T-helper 2 cell (primary cell): ENCODE data around the gene ALPG.
A peak's percentile ranks its signal among the peaks of the same experiment; 100 is the strongest.
"Not testable (repeated sequence)": the region's sequence is repeated elsewhere in the genome, so short reads cannot be mapped to it uniquely, and the experiment has no call there.

Experiments
- DNase-seq, 5 experiments: peaks; one replicate each; pipeline versions ENCODE4 v3.0.0 to v3.0.0-alpha.2; 2012 to 2022
- total RNA-seq, 2 donors: gene quantifications; one replicate each; lab custom pipeline; 2026; lab: John Stamatoyannopoulos, UW

Gene ALPG
- total RNA-seq: 0 reads per million in 2 donors

DNA sequence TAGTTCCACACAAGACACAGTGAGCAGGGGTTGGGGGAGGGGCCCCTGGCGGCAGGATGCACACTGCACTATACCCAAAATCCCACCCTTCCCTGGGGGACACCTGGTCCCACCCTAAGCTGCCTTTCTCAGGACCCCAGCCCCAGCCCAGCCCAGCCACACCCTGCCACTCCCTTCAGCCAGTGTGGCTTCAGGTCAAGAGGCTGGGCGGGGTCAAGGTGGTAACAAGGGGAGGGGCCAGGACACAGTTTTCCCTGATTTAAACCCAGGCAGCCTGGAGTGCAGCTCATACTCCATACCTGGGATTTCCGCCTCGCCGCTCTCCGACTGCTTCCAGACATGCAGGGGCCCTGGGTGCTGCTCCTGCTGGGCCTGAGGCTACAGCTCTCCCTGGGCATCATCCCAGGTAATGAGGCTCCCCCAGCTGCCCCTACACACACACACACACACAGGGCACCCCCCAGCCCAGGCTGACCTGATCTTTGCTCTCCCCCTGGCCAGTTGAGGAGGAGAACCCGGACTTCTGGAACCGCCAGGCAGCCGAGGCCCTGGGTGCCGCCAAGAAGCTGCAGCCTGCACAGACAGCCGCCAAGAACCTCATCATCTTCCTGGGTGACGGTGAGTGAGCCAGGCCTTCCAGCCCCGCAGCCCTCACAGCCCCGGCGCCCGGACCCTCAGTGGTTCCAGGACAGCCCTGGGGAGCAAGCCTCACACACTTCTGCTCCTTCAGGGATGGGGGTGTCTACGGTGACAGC lies at the start of gene ALPG:
Gene ALPG, plus strand, starts transcription at position 289 of the 755 bp plus-strand sequence. Its CDS starts 51 bp downstream, at position 340.
- DNase-seq: no peak

DNA sequence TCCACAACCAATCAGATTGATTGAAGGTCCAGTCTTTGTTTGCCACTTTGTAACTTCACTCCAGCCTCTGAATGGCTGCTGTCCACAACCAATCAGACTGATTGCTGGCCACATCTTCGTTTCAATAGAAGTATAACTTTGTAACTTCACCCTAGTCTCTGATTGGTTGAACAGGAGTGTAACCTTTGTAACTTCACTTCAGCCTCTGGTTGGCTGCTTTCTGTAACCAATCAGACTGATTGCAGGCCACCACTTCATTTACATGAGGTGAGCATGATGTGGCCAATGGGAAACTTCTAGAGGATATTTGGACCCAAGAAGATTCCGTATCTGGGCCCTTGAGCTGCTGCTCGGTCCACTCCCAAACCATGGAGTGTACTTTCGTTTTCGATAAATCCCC lies 45.0 kb upstream of the ALPG start:
- DNase-seq: peak in 1 of 5 experiments; percentile 63

DNA sequence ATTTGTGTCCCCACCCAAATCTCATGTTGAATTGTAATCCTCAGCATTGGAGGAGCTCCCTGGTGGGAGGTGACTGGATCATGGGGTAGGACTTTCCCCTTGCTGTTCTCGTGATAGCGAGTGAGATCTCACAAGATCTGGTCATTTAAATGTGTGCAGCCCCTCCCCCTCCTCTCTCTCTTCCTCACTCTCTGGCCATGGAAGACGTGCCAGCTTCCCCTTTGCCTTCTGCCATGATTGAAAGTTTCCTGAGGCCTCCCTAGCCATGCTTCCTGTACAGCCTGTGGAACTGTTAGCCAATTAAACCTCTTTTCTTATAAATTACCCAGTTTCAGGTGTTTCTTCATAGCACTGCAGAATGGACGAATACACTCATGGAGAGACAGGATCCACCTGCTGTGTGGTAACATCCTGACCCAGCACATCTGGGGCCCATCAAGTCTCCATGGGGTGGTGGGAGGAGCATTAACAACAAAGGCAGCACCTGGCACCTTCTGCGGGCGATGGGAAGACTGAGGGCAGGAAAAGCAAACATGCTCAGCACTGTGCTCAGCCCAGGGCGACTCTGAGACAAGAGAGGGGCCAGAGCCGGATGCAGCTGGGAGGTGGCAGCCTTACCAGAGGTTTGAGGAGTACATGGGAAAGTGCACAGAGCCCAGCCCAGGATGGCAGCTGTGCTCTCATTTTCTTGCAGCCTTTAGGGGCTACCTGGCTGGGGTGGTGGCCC lies 44.3 kb upstream of the ALPG start:
- DNase-seq: no peak

DNA sequence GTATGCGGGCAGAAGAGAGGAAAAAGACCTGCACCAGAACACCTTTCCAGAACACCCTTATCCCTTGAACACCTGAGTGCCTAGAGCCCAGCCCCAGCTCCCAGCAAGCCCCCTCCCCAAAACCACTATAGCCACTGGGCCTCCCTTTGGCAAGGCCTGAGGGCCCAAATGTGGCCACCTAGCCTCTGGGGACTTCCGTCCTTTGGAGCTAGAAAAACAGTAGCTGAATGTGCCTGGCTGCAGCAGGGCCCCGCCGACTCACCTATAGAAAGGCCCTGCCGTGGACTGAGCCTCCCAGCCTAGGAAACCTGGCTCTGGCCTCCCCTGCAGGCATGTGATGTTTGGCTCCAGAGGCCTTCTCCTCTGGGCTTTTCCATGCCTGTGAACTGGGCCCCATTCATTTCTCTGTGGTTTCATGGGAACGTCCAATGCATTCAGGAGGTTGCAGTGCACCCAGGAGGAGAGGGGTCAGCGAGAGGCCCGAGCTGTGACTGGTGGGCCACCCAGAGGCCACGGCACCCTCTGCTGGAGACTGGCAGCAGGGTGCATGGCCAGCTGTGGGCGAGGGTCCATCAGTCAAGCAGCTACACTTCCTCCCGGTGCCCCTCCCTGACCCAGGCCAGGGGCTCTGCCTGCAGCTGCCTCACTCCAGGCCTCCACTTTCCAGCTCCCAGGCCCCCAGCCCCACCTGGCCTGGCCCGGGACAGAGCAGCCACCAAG lies 43.4 kb upstream of the ALPG start:
- not testable (repeated sequence) for DNase-seq

DNA sequence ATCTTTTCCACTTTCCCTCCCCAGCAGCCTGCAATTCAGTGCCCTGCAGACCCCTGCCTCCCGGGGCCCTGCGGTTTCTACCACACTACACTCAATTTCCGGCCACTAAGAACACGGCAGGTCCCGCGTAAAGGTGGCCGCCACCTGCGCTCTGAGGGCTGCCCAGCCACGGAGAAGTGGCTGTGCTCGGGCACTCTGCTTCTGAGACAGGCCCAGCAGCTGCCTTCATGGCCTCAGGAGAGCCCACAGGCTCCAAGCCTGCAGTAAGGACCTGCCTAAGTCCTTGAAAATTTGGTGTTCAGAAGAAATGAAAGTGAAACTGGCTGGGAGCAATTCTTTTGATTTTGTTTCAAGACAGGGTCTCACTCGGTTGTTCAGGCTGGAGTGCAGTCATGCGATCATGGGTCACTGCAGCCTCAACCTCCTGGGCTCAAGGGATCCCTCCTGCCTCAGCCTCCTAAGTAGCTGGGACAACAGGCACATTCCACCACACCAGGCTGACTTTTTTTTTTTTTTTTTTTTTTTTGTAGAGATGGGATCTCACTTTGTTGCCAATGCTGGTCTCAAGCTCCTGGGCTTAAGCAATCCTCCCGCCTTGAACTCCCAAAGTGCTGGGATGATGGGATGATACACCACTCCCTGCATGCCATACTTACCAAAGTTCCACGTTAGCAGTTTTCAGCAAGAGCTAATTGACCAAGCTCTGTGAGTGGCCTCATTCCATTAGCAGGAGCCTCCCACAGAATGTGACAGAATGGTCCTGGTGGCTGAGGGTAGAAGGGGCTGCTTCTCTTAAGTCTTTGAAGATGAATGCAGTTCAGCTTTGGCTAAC lies 42.6 kb upstream of the ALPG start:
- peak in 1 of 5 experiments; percentile 70 for DNase-seq

DNA sequence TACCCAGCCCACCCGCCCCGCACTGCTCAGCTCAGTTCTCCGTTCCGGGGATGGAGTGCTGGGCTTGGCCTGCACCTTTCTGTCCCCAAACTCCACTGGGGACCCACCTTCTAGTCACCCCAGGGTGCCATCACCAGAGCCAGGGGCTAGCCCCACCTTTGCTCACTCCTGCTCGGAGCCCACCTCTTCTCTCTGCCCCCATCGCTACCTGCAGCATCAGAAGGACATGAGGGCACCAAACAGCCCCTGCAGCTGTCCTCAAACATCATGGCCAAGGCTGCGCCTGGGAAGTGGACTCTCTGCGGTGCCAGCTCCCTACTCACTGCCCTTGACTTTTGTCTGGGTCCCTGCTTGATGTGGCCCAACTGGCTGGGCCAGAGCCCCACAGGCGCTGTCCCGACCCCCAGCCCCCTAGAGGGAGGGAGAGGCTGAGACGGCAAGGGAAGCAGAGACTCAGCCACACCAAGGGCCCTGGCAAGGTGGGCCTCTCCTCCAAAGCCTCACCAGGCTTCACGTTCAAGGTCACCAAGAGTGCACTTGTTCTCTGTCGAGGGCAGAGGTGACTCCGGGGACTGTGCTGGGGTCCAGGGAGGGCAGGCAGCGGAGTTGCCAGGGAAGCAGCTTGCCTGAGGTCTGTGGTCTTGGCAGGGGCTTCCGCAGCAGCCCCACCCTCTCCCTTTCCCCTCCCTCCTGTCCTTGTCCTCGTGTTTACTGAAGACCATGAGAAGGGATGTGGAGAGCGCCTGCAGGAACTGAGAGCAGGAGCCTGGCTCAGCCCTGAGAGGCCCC lies 41.6 kb upstream of the ALPG start:
- DNase-seq: not testable (repeated sequence)

DNA sequence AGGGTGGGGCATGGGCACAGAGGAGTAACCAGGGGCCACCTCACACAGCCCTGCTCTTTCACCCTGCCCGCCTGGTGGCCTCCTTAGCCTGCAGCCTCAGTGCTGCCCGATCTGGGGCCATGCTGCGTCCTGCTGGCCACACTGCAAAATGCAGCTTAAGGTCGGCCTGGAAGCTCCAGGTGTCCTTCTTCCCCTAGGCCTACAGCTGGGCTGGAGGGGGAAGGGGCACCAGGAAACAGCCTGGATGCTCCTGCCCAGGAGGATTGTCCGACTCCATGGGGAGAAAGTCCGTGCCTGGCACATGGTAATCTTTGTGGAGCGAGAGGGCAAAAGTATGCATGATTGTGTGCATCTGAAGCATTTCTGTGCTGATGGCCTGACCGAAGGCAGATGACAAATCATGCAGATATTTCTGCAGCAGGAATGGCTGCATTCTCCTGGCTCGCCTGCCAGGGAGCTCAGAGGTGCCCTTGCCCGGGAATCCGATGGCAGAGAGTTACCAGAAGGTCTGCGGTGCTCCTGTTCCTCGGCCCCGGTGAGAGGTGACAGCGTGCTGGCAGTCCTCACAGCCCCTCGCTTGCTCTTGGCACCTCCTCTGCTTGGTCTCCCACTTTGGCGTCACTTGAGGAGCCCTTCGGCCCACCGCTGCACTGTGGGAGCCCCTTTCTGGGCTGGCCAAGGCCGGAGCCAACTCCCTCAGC lies 40.9 kb upstream of the ALPG start:
- DNase-seq: peak in 1 of 5 experiments; percentile 32

DNA sequence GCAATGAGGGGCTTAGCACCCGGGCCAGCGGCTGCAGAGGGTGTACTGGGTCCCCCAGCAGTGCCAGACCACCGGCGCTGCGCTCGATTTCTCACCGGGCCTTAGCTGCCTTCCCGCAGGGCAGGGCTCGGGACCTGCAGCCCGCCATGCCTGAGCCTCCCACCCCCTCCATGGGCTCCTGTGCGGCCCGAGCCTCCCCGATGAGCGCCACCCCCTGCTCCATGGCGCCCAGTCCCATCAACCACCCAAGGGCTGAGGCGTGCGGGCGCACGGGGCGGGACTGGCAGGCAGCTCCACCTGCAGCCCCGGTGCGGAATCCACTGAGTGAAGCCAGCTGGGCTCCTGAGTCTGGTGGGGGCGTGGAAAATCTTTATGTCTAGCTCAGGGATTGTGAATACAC lies 40.2 kb upstream of the ALPG start:
- DNase-seq: not testable (repeated sequence)

DNA sequence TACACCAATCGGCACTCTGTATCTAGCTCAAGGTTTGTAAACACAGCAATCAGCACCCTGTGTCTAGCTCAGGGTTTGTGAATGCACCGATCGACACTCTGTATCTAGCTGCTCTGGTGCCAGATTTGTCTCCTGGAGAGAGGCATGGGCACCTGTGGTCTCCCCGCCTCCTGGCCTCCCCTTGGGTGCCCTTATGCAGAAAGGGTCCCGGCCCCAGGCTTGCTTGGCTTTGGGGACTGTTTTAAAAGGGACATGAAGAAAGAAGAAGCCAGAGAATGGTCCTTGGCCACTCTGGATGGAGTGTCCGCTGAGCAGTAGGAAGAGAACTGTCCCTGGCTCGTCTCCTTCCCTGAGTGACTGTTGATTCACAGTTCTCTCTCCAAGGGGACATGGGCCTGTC lies 39.6 kb upstream of the ALPG start:
- no peak for DNase-seq

DNA sequence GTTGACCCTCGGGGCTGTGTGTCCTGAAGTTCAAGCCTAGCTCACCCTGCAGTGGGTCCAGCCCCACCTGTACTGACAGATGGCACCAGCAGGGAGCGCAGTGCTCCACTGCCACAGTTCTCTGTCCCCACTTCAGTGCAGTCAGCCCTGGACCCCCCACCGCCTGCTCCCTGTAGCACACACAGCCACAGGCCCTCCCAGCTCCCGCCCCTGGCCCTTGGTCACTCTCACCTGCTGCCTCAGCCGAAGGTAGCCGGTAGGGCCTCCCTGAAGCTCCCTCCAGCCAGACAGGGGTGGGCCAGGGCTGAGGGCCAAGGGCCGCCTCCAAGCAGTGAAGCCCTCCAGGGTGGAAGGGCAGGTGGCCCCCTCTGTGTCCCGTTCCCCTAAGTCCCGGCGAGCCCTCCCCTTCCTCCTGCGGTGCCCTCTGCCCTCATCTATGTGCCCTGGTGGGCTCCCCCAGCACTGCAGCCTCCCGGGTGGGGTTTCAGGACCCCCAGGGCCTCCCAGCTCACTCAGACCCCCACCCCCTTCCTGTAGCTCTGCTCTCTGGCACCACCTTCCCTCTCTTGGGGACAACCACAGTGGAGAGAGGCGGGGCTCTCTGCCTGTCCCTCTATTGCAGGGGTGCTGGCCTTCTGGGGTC lies 38.9 kb upstream of the ALPG start:
- no peak for DNase-seq

DNA sequence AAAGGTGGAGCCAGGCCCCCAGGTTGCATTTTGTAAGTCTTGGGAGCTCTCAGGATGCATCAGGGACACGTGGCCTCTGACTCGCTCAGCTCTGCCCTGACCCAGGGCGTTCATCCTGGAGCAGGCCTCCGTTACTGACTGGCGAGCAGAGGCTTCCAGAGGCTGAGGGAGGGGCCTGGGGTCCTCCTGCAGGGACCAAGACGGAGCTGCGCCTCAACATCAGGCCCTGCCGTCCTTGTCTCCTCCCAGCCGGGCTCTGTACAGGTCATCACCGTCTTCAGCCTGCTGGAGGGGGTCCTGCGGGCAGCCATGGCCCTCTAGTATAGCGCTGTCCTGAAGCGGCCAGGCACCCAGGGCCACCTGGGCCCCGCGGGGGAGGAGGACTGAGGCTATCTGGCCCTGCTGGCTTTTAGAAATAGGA lies 38.3 kb upstream of the ALPG start:
- no peak for DNase-seq

DNA sequence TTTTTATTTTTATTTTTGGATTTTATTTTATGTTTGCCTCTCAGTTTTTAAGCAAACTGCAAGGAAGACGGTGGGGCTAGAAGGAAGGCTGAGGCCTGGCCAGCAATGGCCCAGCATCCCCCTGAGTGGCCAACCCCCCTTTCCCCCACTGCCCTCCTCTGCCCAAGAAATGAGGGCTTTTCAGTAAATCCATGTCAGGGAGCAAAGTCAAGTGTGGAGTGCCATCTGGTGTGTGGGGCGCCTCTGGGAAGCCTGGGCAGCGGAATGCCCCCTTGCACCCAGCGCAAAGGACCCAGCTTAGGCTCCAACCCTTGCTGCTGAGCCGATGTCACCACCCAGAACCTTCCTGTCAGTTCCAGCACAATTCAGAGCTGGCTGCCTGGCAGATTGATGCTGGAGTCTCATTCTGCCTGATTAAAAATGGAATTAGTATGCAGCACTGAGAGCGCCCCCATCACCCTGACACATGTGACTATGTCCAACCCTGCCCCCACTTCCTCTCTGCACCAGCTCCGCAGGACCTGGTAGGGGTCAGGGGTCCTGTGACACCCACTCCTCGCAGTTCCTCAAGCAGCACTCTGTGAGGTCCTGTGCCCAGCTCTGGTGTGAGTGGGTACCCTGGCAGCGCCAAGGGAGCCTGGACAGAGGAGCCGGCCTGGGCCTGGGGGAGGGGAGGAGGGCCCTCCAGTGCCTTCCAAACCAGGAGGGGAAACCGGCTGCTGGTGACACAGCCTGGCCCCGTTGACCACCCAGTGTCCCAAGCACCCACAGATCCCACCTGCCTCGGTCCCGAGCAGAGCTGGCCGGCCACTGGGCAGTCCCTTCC lies 37.3 kb upstream of the ALPG start:
- no peak for DNase-seq

DNA sequence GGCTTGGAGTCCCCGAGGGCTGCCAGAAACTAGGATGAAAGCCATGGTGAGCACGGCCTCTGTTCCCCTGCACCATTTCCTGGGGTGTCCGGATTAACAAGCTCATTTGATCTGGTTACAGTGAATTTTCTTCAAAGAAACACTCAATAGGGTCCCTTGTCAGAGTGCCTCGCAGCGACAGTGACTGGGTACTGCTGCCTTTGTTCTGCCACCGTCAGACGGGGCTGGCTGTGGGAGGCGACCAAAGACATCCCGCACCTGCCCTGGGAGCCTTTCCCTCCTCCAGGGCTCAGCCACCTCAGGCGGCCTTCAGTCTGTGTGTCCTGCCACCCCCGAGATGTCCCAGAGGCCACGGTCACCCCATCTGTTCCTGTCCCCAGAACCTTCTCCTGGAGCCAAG lies 36.6 kb upstream of the ALPG start:
- DNase-seq: not testable (repeated sequence)

DNA sequence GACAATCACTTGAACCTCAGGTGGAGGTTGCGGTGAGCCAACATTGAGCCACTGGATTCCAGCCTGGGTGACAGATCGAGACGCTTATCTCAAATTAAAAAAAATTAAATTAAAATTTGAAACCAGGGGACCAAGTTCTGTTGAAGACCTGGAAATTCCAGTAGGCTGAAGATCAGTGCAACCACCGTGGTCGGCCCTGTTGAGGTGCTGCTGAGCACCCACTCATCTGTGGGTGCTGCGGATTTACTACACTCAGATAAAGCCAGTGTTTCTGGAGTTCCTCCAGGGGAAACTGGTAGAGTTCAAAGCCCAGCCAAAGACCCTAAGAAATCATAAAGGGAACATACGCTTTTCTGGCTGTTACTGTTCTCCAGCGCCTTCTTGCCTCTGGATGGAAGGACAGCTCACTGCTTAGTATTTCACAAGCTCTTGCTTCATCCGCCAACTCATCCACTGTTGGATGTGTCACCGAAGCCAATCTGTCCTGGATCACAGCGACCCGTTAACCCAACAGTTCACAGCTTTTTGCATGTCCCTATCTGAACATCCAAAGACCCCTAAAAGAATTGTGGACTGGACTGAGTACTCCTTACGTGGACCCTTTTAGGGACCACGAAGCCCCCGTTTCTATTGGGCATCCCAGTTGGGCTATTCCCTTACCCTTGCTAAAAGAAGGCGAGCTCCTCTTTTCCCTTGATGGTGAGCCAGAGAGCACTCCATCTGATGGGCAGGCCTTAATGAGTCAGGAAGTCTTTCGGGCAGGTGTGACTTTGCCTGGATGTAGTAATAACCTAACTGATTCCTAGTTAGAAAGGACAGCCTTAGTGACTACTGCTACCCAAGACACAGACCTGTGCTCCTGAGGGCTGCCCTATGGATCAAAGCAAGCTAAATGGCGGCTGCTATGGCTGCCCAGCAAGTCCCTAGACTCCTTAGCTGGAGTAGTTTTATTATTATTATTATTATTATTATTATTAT lies 34.1 kb upstream of the ALPG start:
- no peak for DNase-seq

DNA sequence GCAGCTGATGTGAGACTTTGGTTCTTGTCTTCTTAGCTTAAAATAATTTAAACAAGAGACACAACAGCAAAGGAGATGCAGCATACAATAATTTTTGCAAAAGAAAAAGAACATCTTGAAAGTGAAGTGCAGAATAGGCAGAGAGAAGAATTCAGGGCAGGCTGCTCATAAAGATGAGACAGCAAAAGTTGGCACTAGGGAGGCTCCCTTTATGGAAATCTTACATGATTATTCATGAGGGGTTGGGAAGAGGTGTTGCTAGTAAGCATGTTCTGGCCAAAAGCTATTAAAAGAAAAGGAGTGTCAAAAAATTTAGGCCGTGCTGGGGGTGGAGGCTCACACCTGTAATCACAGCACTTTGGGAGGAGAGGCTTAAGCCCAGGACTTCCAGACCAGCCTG lies 32.3 kb upstream of the ALPG start:
- DNase-seq: no peak

DNA sequence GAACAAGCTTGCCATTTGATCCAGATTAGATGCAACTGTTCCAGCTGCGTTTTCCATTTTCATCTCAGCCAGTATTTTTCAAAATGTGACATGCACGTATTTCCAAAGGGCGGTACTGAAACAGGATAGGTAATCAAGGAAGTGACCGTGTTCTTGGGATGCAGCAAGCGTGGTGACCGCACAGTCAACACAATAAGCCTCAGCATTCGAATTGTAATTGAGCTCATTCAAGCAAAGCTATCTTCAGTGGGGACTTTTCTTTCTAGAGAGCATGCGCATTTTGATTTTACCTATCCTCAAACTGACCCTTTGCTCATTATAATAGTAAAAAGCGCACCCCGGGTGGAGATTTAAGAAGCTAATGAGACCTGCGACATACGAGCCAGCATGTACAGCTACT lies 31.5 kb upstream of the ALPG start:
- DNase-seq: no peak

DNA sequence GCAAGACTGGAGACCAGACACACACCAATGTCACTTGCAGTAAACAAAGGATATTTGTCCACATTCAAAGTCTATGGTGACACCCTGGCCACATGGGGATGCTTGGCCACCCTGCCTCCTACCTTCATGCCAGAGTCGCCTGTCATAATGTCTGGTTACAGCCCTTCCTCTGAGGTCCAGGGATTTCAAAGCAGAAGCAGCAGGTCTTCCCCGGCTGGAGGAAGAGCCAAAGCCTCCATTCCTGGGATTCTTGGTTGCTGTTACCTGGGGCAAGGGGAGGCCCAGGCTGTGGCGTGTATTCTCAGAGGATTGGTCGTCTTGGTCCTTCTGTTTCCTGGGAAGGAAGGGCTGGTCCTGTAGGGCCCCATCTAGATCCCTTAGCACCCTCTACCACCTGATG lies 30.4 kb upstream of the ALPG start:
- DNase-seq: no peak

DNA sequence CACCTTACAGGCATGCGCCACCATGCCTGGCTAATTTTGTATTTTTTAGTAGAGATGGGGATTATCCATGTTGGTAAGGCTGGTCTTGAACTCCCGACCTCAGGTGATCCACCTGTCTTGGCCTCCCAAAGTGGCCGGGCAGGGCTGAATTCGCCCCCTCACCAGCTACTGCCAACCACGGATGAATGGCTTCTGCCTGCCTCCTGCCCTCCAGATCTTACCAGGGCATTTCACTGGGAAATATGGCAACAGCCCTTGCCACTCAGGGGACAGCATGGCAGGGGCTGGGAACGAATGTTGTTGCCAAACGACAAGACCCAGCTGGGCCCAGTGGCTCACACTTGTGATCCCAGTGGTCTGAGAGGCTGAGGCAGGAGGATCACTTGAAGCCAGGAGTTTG lies 29.9 kb upstream of the ALPG start:
- no peak for DNase-seq
